BJ (cell line): ENCODE data around the gene SELENOS. TPM values are rescaled to one million over a fixed set of nuclear protein-coding genes. Genes with fewer than 3 reads are reported as not detected.

Source experiments
- CTCF ChIA-PET: fragments of 350-600 bp; formaldehyde crosslinking; extraction: SDS; loops from one replicate; lab custom pipeline; 2021; ENCODE audit warnings: antibody characterized with exemption, inconsistent platforms; lab: Yijun Ruan, JAX
- POLR2A ChIA-PET: fragments of 300-600 bp; sonication (Branson Sonifier 250); formaldehyde crosslinking; extraction: SDS; loops from one replicate; lab custom pipeline; 2021; ENCODE audit warnings: antibody characterized with exemption; lab: Charles Lee
- DNase-seq: peaks from one replicate; pipeline ENCODE4 v3.0.0-alpha.2; 2011; ENCODE audit warnings: low read depth
- H3K27me3 ChIP-seq: 2 replicates; pipeline ENCODE4 v1.6.0; 2011; ENCODE audit warnings: low read length; ENCODE audit not compliant: control insufficient read depth, insufficient read depth
- H3K36me3 ChIP-seq: 2 replicates; pipeline ENCODE4 v1.5.1; 2011; ENCODE audit warnings: low read length; ENCODE audit not compliant: control insufficient read depth, insufficient read depth
- H3K4me3 ChIP-seq: 2 replicates; pipeline ENCODE4 v1.5.1; 2011; ENCODE audit warnings: low read depth, mild to moderate bottlenecking, control low read depth, low read length
- CTCF ChIP-seq: IDR thresholded peaks from 2 replicates; pipeline ENCODE4 v1.5.1; 2011; ENCODE audit warnings: low read depth, mild to moderate bottlenecking, control low read depth, inconsistent platforms, low read length, moderate library complexity; ENCODE audit not compliant: insufficient read depth
- polyA plus RNA-seq: library from polyadenylated mRNA; depleted of rRNA; stranded (reverse); fragments of >200 nt; gene quantifications from 2 replicates; pipeline ENCODE4 v1.2.3, GENCODE V29; 2011

The SELENOS gene
- polyA plus RNA-seq, 1 experiment = 71.2 TPM

GRCh38 chr15:101320501-101321052, 43.3 kb upstream of the SELENOS start:
- peak; percentile 25; the same call in 1 of the 2 replicates for TF ChIP-seq CTCF
- H3K36me3 ChIP-seq = no peaks in the 10 kb centered on the region
- ChIA-PET CTCF (interaction anchor here (0.7 to 2.9 kb wide), 3 partner anchors 18 to 322 kb away, joined by 3 to 7 read pairs (median 6); no protein-coding TSS in a partner anchor), POLR2A (no interaction called here)
- H3K27me3 ChIP-seq = peaks cover 3% of the 10 kb centered on the region
- DNase-seq = no peak
- H3K4me3 ChIP-seq = no peak overlapping the region

GRCh38 chr15:101318839-101319238, 41.6 kb upstream of the SELENOS start:
- Histone ChIP-seq H3K4me3 (no peak overlapping the region), H3K36me3 (no peaks in the 10 kb centered on the region), H3K27me3 (peaks cover 3% of the 10 kb centered on the region)
- no peak for TF ChIP-seq CTCF
- POLR2A ChIA-PET = no interaction called here
- no peak for DNase-seq
- CTCF ChIA-PET = interaction anchor here (1.6 to 2.9 kb wide), 3 partner anchors 13 to 323 kb away, joined by 6 to 7 read pairs (median 6); no protein-coding TSS in a partner anchor

DNA sequence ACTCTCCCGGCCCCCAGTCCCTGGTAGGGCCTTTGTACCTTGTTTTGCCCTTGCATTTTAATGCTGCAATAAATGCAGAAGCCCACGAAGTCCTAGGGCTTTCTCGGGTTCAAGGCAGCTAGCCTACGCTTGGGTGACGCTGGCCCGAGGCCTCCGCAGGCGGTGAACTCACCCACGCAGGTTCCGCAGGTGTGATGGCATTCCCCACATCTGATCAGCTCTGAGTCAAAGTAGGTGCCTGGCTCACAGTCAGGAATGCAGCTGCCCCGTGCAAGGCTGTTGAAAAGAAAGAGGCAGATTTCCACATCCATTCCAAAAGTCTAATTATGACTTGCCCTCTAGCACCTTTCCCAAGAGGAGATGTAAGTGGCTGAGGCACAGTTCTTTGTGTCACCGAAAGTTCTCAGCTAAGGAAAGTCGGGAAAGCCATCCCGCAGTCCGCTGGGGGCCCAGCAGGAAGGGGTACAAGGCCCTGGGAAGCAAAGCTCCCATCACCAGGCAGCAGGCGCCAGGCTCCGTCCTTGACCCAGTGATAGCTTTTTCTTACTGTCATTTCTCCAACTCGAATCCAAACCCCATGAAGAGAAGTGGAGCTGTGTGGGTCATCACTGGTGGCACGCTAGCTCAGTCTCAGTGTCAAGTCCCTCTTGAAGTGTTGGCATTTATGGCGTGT, 41.0 kb upstream of the SELENOS start:
- ChIA-PET POLR2A (no interaction called here), CTCF (interaction anchor here (0.6 to 2.9 kb wide), 3 partner anchors 13 to 45 kb away, joined by 3 to 7 read pairs (median 6); no protein-coding TSS in a partner anchor)
- no peak for TF ChIP-seq CTCF

GRCh38 chr15:101317336-101317872, 40.1 kb upstream of the SELENOS start:
- DNase-seq = no peak
- ChIA-PET POLR2A (no interaction called here), CTCF (interaction anchor here (2.9 kb wide), 1 partner anchor 15 kb away, joined by 7 read pairs; no protein-coding TSS in a partner anchor)
- Histone ChIP-seq H3K27me3 (peaks cover 3% of the 10 kb centered on the region), H3K4me3 (no peak overlapping the region), H3K36me3 (no peaks in the 10 kb centered on the region)
- no peak for TF ChIP-seq CTCF

More for the DNA sequence above, 41.0 kb upstream of the SELENOS start:
- H3K27me3 ChIP-seq = peaks cover 3% of the 10 kb centered on the region
- H3K36me3 ChIP-seq = no peaks in the 10 kb centered on the region
- H3K4me3 ChIP-seq = no peak overlapping the region
- no peak for DNase-seq

- Histone ChIP-seq H3K36me3 (no peaks in the 10 kb centered on the region), H3K4me3 (no peak overlapping the region), H3K27me3 (peaks cover 3% of the 10 kb centered on the region)
- ChIA-PET POLR2A (no interaction called here), CTCF (interaction anchor here (1.0 kb wide), 1 partner anchor 19 kb away, joined by 3 read pairs; no protein-coding TSS in a partner anchor)
- DNase-seq = no peak
- no peak for TF ChIP-seq CTCF
Observed at GRCh38 chr15:101316529-101316928, 39.2 kb upstream of the SELENOS start.
